Measurements from ENCODE around the gene RAF1. TPM values are rescaled to one million over a fixed set of nuclear protein-coding genes. Genes with fewer than 3 reads are reported as not detected.

RAF1 gene
- total RNA-seq, 4 donors from 2014 or later: 106 to 136 (median 121) TPM

GRCh38 chr3:12686096-12686495 lies 22.2 kb upstream of the RAF1 start:
- Histone ChIP-seq H3K4me1 (peaks cover 0 to 10% (median 0%) of the 10 kb centered on the region in 4 donors), H3K27me3 (no peaks in the 10 kb centered on the region), H3K27ac (no peak overlapping the region), H3K36me3 (no peaks in the 10 kb centered on the region), H3K4me3 (no peak overlapping the region), H3K9me3 (no peaks in the 10 kb centered on the region)
- DNase-seq (ENCODE audit: low spot score in 2 of 2): no peak
- WGBS, 2 donors: 85 to 92% methylated on average over 3 of the region's 3 CpGs
- TF ChIP-seq CTCF (IDR thresholded peaks at IDR 0.05): no peak
- TF ChIP-seq EP300 (IDR thresholded peaks at IDR 0.05): no peak
- no peak for TF ChIP-seq POLR2A (IDR thresholded peaks at IDR 0.05)

DNA sequence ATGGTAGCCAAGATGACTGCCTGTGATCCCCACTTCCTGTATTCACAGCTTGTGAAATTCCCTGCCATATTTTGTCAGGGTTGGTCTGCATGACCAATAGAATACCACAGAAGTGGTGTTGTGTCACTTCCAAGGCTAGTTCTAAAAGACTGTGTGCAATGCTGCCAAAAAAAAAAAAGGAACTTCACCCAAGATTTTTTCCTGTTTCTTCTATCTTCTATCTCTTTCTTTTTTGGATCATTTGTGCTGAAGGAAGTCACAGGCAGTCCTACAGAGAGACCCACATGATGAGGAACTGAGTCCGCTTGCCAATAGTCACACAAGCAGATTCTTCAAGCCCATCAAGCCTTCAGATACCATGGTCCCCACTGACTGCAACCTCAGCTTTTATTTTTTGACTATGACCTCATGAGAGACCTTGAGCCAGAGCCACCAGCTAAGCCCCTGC lies 18.1 kb upstream of the RAF1 start:
- Histone ChIP-seq H3K4me3 (no peak overlapping the region), H3K4me1 (peaks cover 0 to 11% (median 0%) of the 10 kb centered on the region in 4 donors), H3K27ac (peak overlapping the region in 3 of 4 donors; percentile 15 to 71 (median 69)), H3K27me3 (no peaks in the 10 kb centered on the region), H3K36me3 (no peaks in the 10 kb centered on the region), H3K9me3 (no peaks in the 10 kb centered on the region)
- peak in 1 of 2 donors; percentile 64 for TF ChIP-seq EP300 (IDR thresholded peaks at IDR 0.05)
- no peak for TF ChIP-seq CTCF (IDR thresholded peaks at IDR 0.05)
- no peak for TF ChIP-seq POLR2A (IDR thresholded peaks at IDR 0.05)
- peak in 1 of 2 donors; percentile 43 for DNase-seq (ENCODE audit: low spot score in 2 of 2)
- WGBS, 2 donors: 69 to 74% methylated on average over 1 of the region's 1 CpG

DNA sequence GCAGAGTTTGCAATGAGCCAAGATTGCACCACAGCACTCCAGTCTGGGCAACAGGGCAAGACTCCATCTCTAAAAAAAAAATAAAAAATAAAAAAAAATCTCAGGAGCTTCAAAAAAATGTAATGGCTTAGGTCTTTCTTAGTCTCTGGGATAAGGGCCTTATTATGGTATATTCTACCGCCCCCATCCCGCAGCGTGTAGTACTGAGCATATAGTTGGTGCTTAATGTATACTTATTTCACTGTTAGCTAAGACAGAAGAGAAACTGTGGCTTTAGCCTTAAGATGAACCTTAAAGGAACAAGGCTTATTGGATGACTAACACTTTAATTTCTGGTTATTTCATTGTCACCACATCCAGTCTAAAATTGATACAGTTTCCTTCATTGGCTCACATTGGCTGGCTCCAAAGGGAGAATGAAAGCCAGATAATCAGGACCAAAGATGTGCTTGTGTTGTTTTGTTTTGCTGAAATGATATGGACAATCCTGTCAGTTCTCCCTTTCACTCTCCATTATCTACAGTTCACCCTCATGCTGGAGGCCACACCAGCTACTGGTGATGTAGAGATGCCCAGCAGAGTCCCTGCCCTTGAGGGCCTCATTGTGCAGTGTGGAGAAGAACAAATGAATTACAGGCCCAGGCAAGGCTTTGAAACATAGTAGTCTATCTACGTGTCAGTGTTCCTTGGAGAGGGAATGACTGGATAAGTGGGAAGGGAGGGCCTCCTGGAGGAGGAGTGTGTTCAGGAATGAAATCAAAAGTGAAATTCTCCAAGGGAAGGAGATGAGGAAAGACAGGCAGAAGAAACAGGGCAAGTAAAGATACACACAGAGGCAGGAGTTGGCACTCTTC lies 17.4 kb upstream of the RAF1 start:
- peaks cover 0 to 11% (median 0%) of the 10 kb centered on the region in 4 donors for H3K4me1 ChIP-seq
- peak overlapping the region in 3 of 4 donors; percentile 15 to 71 (median 69) for H3K27ac ChIP-seq
- TF ChIP-seq CTCF (IDR thresholded peaks at IDR 0.05): no peak
- WGBS, 2 donors: 82 to 92% methylated on average over 4 of the region's 4 CpGs
- no peaks in the 10 kb centered on the region for H3K9me3 ChIP-seq
- H3K27me3 ChIP-seq: no peaks in the 10 kb centered on the region
- H3K4me3 ChIP-seq: no peak overlapping the region
- no peaks in the 10 kb centered on the region for H3K36me3 ChIP-seq
- no peak for DNase-seq (ENCODE audit: low spot score in 2 of 2)

GRCh38 chr3:12679468-12679867 lies 15.6 kb upstream of the RAF1 start:
- H3K9me3 ChIP-seq: no peaks in the 10 kb centered on the region
- DNase-seq (ENCODE audit: low spot score in 2 of 2): no peak
- no peak overlapping the region for H3K27ac ChIP-seq
- TF ChIP-seq EP300 (IDR thresholded peaks at IDR 0.05) (peak in 1 of 2 donors; percentile 19), CTCF (IDR thresholded peaks at IDR 0.05) (no peak), POLR2A (IDR thresholded peaks at IDR 0.05) (no peak)
- peaks cover 0 to 11% (median 0%) of the 10 kb centered on the region in 4 donors for H3K4me1 ChIP-seq
- no peaks in the 10 kb centered on the region for H3K27me3 ChIP-seq
- 44 to 48% methylated on average over 6 of the region's 6 CpGs for WGBS, 2 donors
- H3K4me3 ChIP-seq: no peak overlapping the region
- no peaks in the 10 kb centered on the region for H3K36me3 ChIP-seq

GRCh38 chr3:12677616-12678015 lies 13.7 kb upstream of the RAF1 start:
- DNase-seq (ENCODE audit: low spot score in 2 of 2): no peak
- no peak overlapping the region for H3K27ac ChIP-seq

More at GRCh38 chr3:12677616-12678015, 13.7 kb upstream of the RAF1 start:
- Histone ChIP-seq H3K9me3 (no peaks in the 10 kb centered on the region), H3K27me3 (no peaks in the 10 kb centered on the region), H3K36me3 (no peaks in the 10 kb centered on the region), H3K4me1 (peaks cover 0 to 11% (median 0%) of the 10 kb centered on the region in 4 donors), H3K4me3 (no peak overlapping the region)
- TF ChIP-seq CTCF (IDR thresholded peaks at IDR 0.05) (no peak), EP300 (IDR thresholded peaks at IDR 0.05) (no peak), POLR2A (IDR thresholded peaks at IDR 0.05) (no peak)
- WGBS, 2 donors: 72 to 83% methylated on average over 6 of the region's 6 CpGs

All from tibial nerve (tissue), 4 donors.